Gastrocnemius medialis (tissue), 4 donors: ENCODE data around the gene AFF3. TPM values are rescaled to one million over a fixed set of nuclear protein-coding genes. Genes with fewer than 3 reads are reported as not detected.

Experiments used
- ATAC-seq, 2 donors: fragments of 150-250 bp; one replicate each; pipeline ENCODE4 v1.9.1; 2016
- DNase-seq, 2 donors: peaks; one replicate each; pipeline ENCODE4 v3.0.0-alpha.2; 2019
- H3K27ac ChIP-seq, 4 donors: fragments of 200-600 bp; sonication (generic); 1 replicate in 1 of 4; 2 replicates in 3 of 4; pipeline ENCODE4 v1.5.1; 2016 to 2018; ENCODE audit warnings: mild to moderate bottlenecking in 2 of 4, moderate library complexity in 1 of 4
- H3K27me3 ChIP-seq, 3 donors: fragments of 200-600 bp; sonication (generic) in 2 of 3; 1 replicate in 1 of 3; 2 replicates in 2 of 3; pipeline versions ENCODE4 v1.5.1 to v1.6.0; 2016 to 2019; ENCODE audit warnings: mild to moderate bottlenecking in 1 of 3, moderate library complexity in 1 of 3
- H3K36me3 ChIP-seq, 2 donors: fragments of 200-600 bp; sonication (generic) in 1 of 2; one replicate each; pipeline ENCODE4 v1.5.1; 2017 to 2018
- H3K4me1 ChIP-seq, 2 donors: fragments of 200-600 bp; sonication (generic) in 1 of 2; one replicate each; pipeline ENCODE4 v1.5.1; 2016 to 2017; ENCODE audit warnings: mild to moderate bottlenecking in 2 of 2
- H3K4me3 ChIP-seq, 4 donors: fragments of 200-600 bp; sonication (generic) in 3 of 4; 1 replicate in 1 of 4; 2 replicates in 3 of 4; pipeline ENCODE4 v1.5.1; 2016 to 2019; ENCODE audit warnings: mild to moderate bottlenecking in 2 of 4
- H3K9me3 ChIP-seq, 3 donors: fragments of 200-600 bp; sonication (generic) in 2 of 3; 1 replicate in 1 of 3; 2 replicates in 2 of 3; pipeline ENCODE4 v1.5.1; 2016 to 2019
- POLR2A ChIP-seq, 2 donors: fragments of 450-650 bp; IDR thresholded peaks; one replicate each; pipeline ENCODE4 v1.6.1; 2017; ENCODE audit warnings: antibody characterized with exemption in 2 of 2, mild to moderate bottlenecking in 2 of 2, moderate library complexity in 2 of 2
- in situ Hi-C, 4 donors: fragments of 200-750 bp; cut with MboI; loops; one replicate each; pipeline versions ENCODE4 v1.15.0 to v1.8.0; 2017; ENCODE audit warnings: low sequenced_read_pairs in 4 of 4
- intact Hi-C: fragments of 100-400 bp; cut with DNase I; formaldehyde crosslinking; loops from one replicate; pipeline ENCODE4 v1.15.1; 2023; ENCODE audit warnings: low total_unique reads
- total RNA-seq, 4 donors: library from RNA; depleted of rRNA; stranded (reverse); fragments of >200 nt; gene quantifications; one replicate each; pipeline versions ENCODE4 v1.1.0 to v1.2.3, GENCODE V29; 2016
- TF ChIP-seq, protein P1 (sequence below), 5 experiments: fragments of 450-650 bp in 3 of 5; fragments of 200-600 bp in 2 of 5; sonication (generic) in 2 of 5; IDR thresholded peaks in 4 of 5; conservative IDR thresholded peaks in 1 of 5; 1 replicate in 4 of 5; 2 replicates in 1 of 5; pipeline ENCODE4 v1.5.1; 2016 to 2019; ENCODE audit warnings: antibody characterized with exemption in 5 of 5, mild to moderate bottlenecking in 3 of 5, moderate library complexity in 3 of 5

The AFF3 gene
- total RNA-seq, 4 donors from 2014 or later, result 0.22 to 0.55 (median 0.47) TPM

DNA sequence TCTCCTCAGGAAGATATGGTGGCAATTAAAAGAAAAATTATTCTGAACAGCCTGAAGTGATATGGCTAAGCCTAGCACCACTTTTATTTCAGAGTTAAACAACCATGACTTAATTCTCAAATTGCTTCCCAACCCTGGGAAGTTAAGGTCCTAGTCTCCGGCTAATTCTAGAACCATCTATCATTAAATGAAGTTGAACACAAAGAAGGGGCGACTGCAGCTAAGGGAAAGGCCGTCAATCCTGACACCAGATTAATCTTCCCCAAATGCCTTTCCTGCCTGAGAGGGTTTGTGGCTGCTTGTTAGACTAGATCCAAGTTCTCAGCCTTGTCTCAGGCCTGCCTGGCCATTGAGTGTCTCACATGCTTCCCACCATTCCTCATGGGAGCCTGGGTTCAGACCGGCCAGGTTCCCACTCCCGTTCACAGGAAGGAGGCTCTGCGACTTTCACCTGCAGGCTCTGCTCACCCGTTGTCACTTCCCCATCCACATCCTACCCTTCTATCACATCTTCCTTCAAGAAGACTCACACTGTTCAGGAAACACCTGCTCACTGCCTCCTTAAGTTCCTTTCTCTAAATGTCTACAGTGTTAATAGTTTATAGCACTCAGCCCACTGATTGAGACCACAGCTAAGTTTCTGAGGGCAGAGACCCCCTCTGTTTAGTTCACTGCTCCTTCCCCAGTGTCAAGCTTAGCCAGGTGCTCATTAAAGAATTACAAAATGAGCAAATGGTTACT lies 369.6 kb downstream of the AFF3 start:
- in situ Hi-C loops, result no loop called here
- intact Hi-C loops, result no loop called here
- no peaks in the 10 kb centered on the region for H3K36me3 ChIP-seq
- H3K9me3 ChIP-seq, result no peaks in the 10 kb centered on the region
- no peaks in the 10 kb centered on the region for H3K4me1 ChIP-seq
- no peak for TF ChIP-seq POLR2A (IDR thresholded peaks at IDR 0.05)
- H3K27ac ChIP-seq, result no peak overlapping the region
- ATAC-seq, result no peak
- DNase-seq, result no peak
- no peak overlapping the region for H3K4me3 ChIP-seq
- H3K27me3 ChIP-seq, result no peaks in the 10 kb centered on the region

DNA sequence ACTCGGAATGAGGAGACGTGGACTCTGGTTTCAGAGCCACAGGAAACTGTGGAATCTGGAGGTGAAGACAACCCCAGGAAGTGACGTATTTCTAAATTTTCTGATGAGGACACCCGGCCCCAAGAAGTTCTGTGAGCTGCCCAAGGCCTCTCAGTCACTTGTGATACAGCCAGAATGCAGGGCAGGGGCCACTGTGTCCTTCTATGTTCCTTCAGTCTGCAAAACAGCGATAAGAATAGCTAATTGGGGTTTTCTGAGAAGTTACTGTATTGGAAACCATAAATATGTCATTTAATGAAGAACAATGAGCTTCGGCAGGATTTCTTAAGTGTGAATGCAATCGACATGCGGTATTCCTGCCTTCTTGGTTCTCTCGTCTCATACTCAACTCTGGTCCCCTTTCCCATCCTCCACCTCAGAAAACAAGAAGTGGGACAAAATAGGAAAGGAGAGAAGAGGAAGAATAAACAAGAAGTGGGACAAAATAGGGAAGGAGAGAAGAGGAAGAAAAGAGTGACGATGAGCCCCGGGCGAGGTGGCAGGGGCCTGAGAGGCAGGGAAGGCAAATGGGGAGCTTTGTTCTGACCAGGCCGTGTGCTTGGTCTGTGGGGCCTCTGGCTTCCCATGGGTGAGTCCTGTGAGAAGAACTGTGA lies 370.6 kb downstream of the AFF3 start:
- TF ChIP-seq, protein P1, sequence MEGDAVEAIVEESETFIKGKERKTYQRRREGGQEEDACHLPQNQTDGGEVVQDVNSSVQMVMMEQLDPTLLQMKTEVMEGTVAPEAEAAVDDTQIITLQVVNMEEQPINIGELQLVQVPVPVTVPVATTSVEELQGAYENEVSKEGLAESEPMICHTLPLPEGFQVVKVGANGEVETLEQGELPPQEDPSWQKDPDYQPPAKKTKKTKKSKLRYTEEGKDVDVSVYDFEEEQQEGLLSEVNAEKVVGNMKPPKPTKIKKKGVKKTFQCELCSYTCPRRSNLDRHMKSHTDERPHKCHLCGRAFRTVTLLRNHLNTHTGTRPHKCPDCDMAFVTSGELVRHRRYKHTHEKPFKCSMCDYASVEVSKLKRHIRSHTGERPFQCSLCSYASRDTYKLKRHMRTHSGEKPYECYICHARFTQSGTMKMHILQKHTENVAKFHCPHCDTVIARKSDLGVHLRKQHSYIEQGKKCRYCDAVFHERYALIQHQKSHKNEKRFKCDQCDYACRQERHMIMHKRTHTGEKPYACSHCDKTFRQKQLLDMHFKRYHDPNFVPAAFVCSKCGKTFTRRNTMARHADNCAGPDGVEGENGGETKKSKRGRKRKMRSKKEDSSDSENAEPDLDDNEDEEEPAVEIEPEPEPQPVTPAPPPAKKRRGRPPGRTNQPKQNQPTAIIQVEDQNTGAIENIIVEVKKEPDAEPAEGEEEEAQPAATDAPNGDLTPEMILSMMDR (IDR thresholded peaks at IDR 0.05 in 4 of 5, conservative IDR thresholded peaks at IDR 0.05 in 1 of 5), result no peak
- TF ChIP-seq POLR2A (IDR thresholded peaks at IDR 0.05), result no peak
- DNase-seq (peak; percentile 10 to 31), ATAC-seq (no peak)
- no peak overlapping the region for H3K27ac ChIP-seq
- H3K4me1 ChIP-seq, result no peaks in the 10 kb centered on the region
- intact Hi-C loops (no loop called here), in situ Hi-C loops (no loop called here)
- no peaks in the 10 kb centered on the region for H3K27me3 ChIP-seq
- no peaks in the 10 kb centered on the region for H3K9me3 ChIP-seq
- H3K36me3 ChIP-seq, result no peaks in the 10 kb centered on the region
- no peak overlapping the region for H3K4me3 ChIP-seq

DNA sequence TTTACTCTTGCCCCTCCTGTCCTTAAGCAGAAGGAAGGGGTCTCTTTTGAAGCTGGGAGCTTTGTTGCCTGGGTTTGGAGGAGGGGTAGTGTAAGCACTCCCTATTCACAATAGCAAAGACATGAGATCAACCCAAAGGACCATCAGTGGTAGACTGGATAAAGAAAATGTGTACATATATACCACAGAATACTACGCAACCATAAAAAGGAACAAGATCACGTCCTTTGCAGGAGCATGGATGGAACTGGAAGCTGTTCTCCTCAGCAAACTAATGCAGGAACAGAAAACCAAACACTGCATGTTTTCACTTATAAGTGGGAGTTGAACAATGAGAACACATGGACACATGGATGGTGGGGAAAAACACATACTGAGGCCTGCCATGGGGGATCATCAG lies 371.5 kb downstream of the AFF3 start:
- no peak overlapping the region for H3K4me3 ChIP-seq
- H3K9me3 ChIP-seq, result no peaks in the 10 kb centered on the region
- H3K27me3 ChIP-seq, result no peaks in the 10 kb centered on the region
- ATAC-seq (no peak), DNase-seq (no peak)
- intact Hi-C loops (no loop called here), in situ Hi-C loops (no loop called here)
- H3K36me3 ChIP-seq, result no peaks in the 10 kb centered on the region
- no peak overlapping the region for H3K27ac ChIP-seq
- H3K4me1 ChIP-seq, result no peaks in the 10 kb centered on the region
- no peak for TF ChIP-seq POLR2A (IDR thresholded peaks at IDR 0.05)
- TF ChIP-seq, protein P1 (IDR thresholded peaks at IDR 0.05 in 4 of 5, conservative IDR thresholded peaks at IDR 0.05 in 1 of 5), result no peak

DNA sequence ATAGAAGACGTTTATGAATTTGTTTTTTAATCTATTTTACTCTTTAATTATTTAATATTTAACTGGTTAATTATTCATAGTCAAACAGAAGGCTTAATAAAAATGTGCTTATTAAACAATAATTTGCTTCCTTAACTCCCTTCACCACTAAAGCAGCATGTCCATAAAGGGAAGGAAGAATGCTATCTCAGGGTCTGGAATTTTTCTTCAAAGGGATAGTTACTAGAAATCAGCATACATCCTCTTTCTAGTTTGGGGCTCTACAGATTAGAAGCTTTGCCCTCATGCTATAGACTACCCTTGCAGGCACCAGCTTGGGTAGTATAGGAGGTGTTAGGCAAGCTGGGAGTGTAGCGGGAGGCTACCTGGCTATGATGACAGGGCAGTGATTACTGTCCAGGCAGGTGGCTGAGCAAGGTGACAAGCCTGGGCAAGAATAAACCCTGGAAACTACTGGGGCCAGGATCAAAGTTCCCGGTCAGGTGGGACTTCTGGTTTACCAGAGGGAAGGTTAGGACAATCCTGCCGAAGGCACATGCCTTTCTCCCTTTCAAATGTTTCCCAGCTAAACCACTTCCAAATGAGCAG lies 376.6 kb downstream of the AFF3 start:
- in situ Hi-C loops, result no loop called here
- H3K36me3 ChIP-seq, result no peaks in the 10 kb centered on the region
- H3K27ac ChIP-seq, result no peak overlapping the region
- H3K27me3 ChIP-seq, result no peaks in the 10 kb centered on the region
- DNase-seq (no peak), ATAC-seq (no peak)
- no peak for TF ChIP-seq POLR2A (IDR thresholded peaks at IDR 0.05)
- TF ChIP-seq, protein P1 (IDR thresholded peaks at IDR 0.05 in 4 of 5, conservative IDR thresholded peaks at IDR 0.05 in 1 of 5), result no peak
- H3K4me3 ChIP-seq, result no peak overlapping the region
- no peaks in the 10 kb centered on the region for H3K4me1 ChIP-seq
- no peaks in the 10 kb centered on the region for H3K9me3 ChIP-seq
- intact Hi-C loops, result no loop called here

DNA sequence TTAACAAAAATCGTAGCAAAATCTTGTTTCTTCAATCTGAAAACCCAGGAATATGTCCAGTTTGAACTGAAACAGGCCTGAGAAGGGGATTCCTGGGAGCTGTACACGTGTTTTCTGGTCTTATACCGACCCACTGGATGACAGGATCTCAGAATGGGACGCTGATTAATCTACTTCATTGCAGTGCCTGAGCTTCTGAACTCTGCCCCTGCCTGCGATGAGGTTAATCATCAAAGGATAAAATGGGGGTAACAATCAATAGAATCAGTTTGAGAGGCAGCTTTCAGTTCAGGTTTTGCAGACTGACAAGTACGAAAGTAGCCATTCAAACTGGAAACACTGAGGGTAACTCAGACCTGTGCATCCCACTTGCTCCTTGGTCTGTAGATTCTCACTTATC lies 378.6 kb downstream of the AFF3 start:
- in situ Hi-C loops (no loop called here), intact Hi-C loops (no loop called here)
- TF ChIP-seq POLR2A (IDR thresholded peaks at IDR 0.05), result no peak
- TF ChIP-seq, protein P1 (IDR thresholded peaks at IDR 0.05 in 4 of 5, conservative IDR thresholded peaks at IDR 0.05 in 1 of 5), result no peak
- no peak overlapping the region for H3K27ac ChIP-seq
- no peak for ATAC-seq
- no peak for DNase-seq
- H3K36me3 ChIP-seq, result no peaks in the 10 kb centered on the region
- H3K9me3 ChIP-seq, result no peaks in the 10 kb centered on the region
- H3K27me3 ChIP-seq, result no peaks in the 10 kb centered on the region
- no peaks in the 10 kb centered on the region for H3K4me1 ChIP-seq
- no peak overlapping the region for H3K4me3 ChIP-seq
